Smooth muscle cell (in vitro differentiated cells): ENCODE results near the gene ECI2. TPM values are rescaled to one million over a fixed set of nuclear protein-coding genes. Genes with fewer than 3 reads are reported as not detected.
A peak's percentile ranks its signal among the peaks of the same experiment; 100 is the strongest.

Experiments
- DNase-seq: peaks from one replicate; lab custom pipeline; 2025; ENCODE audit not compliant: unreplicated experiment; lab: John Stamatoyannopoulos, UW
- H2AFZ ChIP-seq: fragments of 200-600 bp; sonication (generic); 2 replicates; pipeline ENCODE4 v1.6.0; 2016; ENCODE audit warnings: antibody characterized with exemption, low read depth, mild to moderate bottlenecking
- H3F3A ChIP-seq: fragments of 200-600 bp; sonication (generic); 2 replicates; pipeline ENCODE4 v1.6.0; 2017; ENCODE audit warnings: antibody characterized with exemption, low read depth
- H3K27ac ChIP-seq: fragments of 200-600 bp; sonication (generic); 2 replicates; pipeline ENCODE4 v1.5.1; 2016; ENCODE audit warnings: low read depth, mild to moderate bottlenecking
- H3K27me3 ChIP-seq: fragments of 200-600 bp; sonication (generic); 2 replicates; pipeline ENCODE4 v1.6.1; 2016; ENCODE audit warnings: low read depth, mild to moderate bottlenecking
- H3K36me3 ChIP-seq: fragments of 200-600 bp; sonication (generic); 2 replicates; pipeline ENCODE4 v1.5.1; 2016; ENCODE audit warnings: low read depth
- H3K4me1 ChIP-seq: fragments of 200-600 bp; sonication (generic); 2 replicates; pipeline ENCODE4 v1.5.1; 2016; ENCODE audit warnings: low read depth
- H3K4me2 ChIP-seq: fragments of 200-600 bp; sonication (generic); 2 replicates; pipeline ENCODE4 v1.6.0; 2016; ENCODE audit warnings: mild to moderate bottlenecking
- H3K4me3 ChIP-seq: fragments of 200-600 bp; sonication (generic); 2 replicates; pipeline ENCODE4 v1.5.1; 2016; ENCODE audit warnings: mild to moderate bottlenecking
- H3K79me2 ChIP-seq: fragments of 200-600 bp; sonication (generic); 2 replicates; pipeline ENCODE4 v1.6.0; 2016; ENCODE audit warnings: low read depth, mild to moderate bottlenecking
- H3K9ac ChIP-seq: fragments of 200-600 bp; sonication (generic); 2 replicates; pipeline ENCODE4 v1.6.0; 2016; ENCODE audit warnings: low read depth
- H3K9me3 ChIP-seq: fragments of 200-600 bp; sonication (generic); replicated peaks from 2 replicates; pipeline ENCODE4 v1.5.1; 2016; ENCODE audit warnings: low read depth
- H4K20me1 ChIP-seq: fragments of 200-600 bp; sonication (generic); 2 replicates; pipeline ENCODE4 v1.6.0; 2016; ENCODE audit warnings: low read depth
- WGBS: methylation state at CpG from one replicate; pipeline ENCODE4 v1.1.7; 2016; ENCODE audit warnings: low lambda C conversion rate; 5-methylcytosine and 5-hydroxymethylcytosine counted together
- polyA plus RNA-seq: library from polyadenylated mRNA; unstranded; fragments of >200 nt; fragmentation: Nextera tagmentation; extraction: Ambion mirVana; gene quantifications from 2 replicates; pipeline ENCODE4 v1.2.1, GENCODE V29; 2016
- total RNA-seq: library from RNA; depleted of rRNA; stranded (reverse); fragments of >200 nt; gene quantifications from 2 replicates; pipeline ENCODE4 v1.2.3, GENCODE V29; 2014
- TF ChIP-seq, protein P1 (sequence below): fragments of 200-600 bp; sonication (generic); IDR thresholded peaks from 2 replicates; pipeline ENCODE4 v1.5.1; 2017; ENCODE audit warnings: borderline replicate concordance, mild to moderate bottlenecking, antibody characterized with exemption; ENCODE audit not compliant: insufficient read depth, poor library complexity, severe bottlenecking

The ECI2 gene, protein sequence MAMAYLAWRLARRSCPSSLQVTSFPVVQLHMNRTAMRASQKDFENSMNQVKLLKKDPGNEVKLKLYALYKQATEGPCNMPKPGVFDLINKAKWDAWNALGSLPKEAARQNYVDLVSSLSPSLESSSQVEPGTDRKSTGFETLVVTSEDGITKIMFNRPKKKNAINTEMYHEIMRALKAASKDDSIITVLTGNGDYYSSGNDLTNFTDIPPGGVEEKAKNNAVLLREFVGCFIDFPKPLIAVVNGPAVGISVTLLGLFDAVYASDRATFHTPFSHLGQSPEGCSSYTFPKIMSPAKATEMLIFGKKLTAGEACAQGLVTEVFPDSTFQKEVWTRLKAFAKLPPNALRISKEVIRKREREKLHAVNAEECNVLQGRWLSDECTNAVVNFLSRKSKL
- total RNA-seq (51.7 and 62.0 TPM in 2 replicates), polyA plus RNA-seq (69.8 and 74.0 TPM in 2 replicates)

DNA sequence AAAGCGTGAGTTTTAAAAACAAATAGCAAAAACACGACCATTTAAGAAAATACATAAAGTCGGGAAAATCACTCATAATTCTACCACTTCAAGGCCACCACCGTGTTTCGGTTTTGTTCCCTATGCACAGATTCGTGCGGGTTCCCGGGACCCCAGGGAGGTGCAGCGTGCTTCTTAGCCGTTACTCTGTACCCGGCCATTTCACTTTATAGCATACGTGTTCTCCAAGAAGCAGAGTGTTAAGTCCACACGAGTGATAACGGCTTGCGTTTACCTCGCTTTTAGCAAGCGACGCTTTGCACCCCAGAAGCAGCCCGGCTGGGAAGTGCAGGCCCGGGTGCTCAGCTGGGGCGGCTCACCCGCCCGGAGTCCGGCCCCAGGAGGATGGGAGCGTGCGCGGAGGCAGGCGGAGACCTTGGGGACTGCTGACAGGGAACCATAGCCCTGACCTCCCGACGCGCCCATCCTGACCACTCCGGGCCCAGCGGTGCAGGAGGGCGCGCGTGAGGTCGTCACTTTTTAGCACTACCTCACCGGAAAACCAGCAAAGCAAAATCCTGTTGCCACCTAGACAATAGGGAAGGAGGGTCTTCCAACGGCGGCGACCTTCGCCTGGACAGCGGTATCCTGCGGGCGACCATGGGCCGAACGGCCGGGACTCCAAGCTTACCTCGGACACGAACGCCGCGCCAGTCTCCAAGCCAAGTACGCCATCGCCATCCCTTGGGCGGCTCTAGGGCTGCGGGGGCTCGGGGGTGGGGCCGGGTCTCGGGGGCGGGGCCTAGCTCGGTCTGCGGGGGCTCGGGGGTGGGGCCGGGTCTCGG, at the start of gene ECI2:
Gene ECI2 (minus strand): TSS at position 735 of the 824 bp plus-strand sequence. CDS start 15 bp downstream, at position 720.
- H3K79me2 ChIP-seq: peaks cover 23% of the 10 kb centered on the region
- no peak for DNase-seq
- H3K9ac ChIP-seq: peak within 1 kb of the TSS; percentile 82
- TF ChIP-seq, protein P1, sequence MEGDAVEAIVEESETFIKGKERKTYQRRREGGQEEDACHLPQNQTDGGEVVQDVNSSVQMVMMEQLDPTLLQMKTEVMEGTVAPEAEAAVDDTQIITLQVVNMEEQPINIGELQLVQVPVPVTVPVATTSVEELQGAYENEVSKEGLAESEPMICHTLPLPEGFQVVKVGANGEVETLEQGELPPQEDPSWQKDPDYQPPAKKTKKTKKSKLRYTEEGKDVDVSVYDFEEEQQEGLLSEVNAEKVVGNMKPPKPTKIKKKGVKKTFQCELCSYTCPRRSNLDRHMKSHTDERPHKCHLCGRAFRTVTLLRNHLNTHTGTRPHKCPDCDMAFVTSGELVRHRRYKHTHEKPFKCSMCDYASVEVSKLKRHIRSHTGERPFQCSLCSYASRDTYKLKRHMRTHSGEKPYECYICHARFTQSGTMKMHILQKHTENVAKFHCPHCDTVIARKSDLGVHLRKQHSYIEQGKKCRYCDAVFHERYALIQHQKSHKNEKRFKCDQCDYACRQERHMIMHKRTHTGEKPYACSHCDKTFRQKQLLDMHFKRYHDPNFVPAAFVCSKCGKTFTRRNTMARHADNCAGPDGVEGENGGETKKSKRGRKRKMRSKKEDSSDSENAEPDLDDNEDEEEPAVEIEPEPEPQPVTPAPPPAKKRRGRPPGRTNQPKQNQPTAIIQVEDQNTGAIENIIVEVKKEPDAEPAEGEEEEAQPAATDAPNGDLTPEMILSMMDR: no peak
- peak within 1 kb of the TSS; percentile 95 for H3K4me3 ChIP-seq
- peak within 1 kb of the TSS; percentile 62 for H3K27ac ChIP-seq
- H3K9me3 ChIP-seq: no peaks in the 10 kb centered on the region
- peaks cover 15% of the 10 kb centered on the region for H3K4me1 ChIP-seq
- 1% methylated on average over 61 of the region's 66 CpGs for WGBS
- H3K4me2 ChIP-seq: peak within 1 kb of the TSS; percentile 94
- peaks cover 5% of the 10 kb centered on the region for H3F3A ChIP-seq
- peaks cover 18% of the 10 kb centered on the region for H4K20me1 ChIP-seq
- peaks cover 16% of the 10 kb centered on the region for H3K27me3 ChIP-seq
- H3K36me3 ChIP-seq: peaks cover 6% of the 10 kb centered on the region
- H2AFZ ChIP-seq: peak within 1 kb of the TSS; percentile 96

DNA sequence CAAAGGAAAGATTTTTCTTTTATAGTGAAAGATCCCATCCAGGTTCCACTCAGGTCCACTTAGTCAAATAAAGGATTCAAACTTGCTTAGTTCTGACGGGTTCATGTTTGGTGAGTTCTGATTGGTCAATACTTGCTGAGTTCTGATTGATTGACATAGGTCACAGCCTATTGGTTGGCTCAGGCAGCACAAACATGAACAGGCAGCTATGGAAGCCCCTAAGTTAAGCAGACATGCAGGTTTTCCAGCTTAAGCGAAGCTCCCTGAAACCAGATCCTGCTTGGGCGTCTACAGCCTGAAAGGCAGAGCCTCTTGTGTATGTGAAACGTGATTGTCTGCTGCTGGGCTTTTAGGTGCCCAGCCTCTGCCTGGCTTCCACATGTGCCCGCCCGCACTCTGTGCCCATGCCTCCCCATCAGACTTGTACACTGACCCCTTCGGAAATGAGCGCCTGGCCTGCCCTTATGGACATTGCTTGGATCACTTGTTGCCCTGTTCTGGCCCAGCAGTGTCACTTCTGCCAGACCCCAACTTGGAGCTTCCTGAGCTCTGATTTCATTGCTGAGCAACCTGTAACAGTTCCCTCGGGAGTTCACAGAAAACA, 45.4 kb upstream of the ECI2 start:
- WGBS: 92% methylated on average over 9 of the region's 9 CpGs
- H3F3A ChIP-seq: no peaks in the 10 kb centered on the region
- H3K4me3 ChIP-seq: no peak overlapping the region
- no peaks in the 10 kb centered on the region for H3K9me3 ChIP-seq
- no peak for DNase-seq
- TF ChIP-seq, protein P1: no peak
- H2AFZ ChIP-seq: no peak overlapping the region
- no peaks in the 10 kb centered on the region for H4K20me1 ChIP-seq
- no peak overlapping the region for H3K27ac ChIP-seq
- no peaks in the 10 kb centered on the region for H3K79me2 ChIP-seq
- H3K4me2 ChIP-seq: no peak overlapping the region
- no peak overlapping the region for H3K9ac ChIP-seq
- no peaks in the 10 kb centered on the region for H3K36me3 ChIP-seq
- no peaks in the 10 kb centered on the region for H3K27me3 ChIP-seq
- H3K4me1 ChIP-seq: no peaks in the 10 kb centered on the region

DNA sequence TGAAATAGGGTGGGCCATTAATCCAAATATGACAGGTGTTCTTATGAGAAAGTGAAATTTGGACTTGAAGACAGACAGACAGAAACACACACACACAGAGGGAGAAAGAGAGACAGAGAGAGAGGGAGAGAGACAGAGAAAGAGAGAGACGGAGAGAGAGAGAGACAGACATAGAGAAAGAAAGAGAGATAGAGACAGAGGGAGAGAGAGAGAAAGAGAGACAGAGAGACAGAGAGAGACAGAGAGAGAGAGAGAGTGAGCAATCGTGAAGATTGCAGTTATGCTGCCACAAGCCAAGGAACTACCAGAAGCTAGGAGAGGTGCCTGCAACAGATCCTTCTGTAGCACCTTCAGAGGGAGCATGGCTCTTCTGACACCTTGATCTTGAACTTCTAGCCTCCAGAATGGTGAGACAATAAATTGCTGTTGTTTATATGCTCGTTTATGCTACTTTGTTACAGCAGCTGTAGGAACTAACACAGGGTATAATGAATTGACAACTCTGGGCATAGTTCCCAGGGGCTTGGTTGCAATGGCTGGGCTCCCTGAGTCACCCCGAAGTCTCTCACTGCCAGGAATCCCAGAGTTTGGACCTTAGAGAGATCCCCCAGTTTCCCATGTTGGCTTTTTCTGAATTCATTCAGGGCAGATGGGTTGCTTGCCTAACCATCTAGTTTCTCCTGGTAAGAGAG, 44.7 kb upstream of the ECI2 start:
- Histone ChIP-seq H3K36me3 (no peaks in the 10 kb centered on the region), H3K4me1 (no peaks in the 10 kb centered on the region), H3K4me3 (no peak overlapping the region), H3K4me2 (no peak overlapping the region), H3K79me2 (no peaks in the 10 kb centered on the region), H3K9me3 (no peaks in the 10 kb centered on the region), H2AFZ (no peak overlapping the region), H3K9ac (no peak overlapping the region), H3K27ac (no peak overlapping the region), H3K27me3 (no peaks in the 10 kb centered on the region), H4K20me1 (no peaks in the 10 kb centered on the region), H3F3A (no peaks in the 10 kb centered on the region)
- WGBS: 89% methylated on average over 4 of the region's 4 CpGs
- TF ChIP-seq, protein P1: no peak
- no peak for DNase-seq
